Right lobe of liver (tissue), 4 donors: Measurements from ENCODE around the gene CHST11.

Experiments used
- POLR2A ChIP-seq: fragments of 450-650 bp; IDR thresholded peaks from one replicate; pipeline ENCODE4 v1.6.1; 2017; ENCODE audit warnings: antibody characterized with exemption, mild to moderate bottlenecking
- TF ChIP-seq, protein P1 (sequence below), 4 donors: fragments of 200-600 bp in 3 of 4; fragments of 450-650 bp in 1 of 4; IDR thresholded peaks; one replicate each; pipeline versions ENCODE4 v1.5.1 to v1.8.0; 2016 to 2022; ENCODE audit warnings: antibody characterized with exemption in 4 of 4, mild to moderate bottlenecking in 2 of 4
- donor health status: DM: no; HTN: no; CAD: no.
- donor health status: DM: no; HTN: no; CAD: no.
- donor health status: DM: no; HTN: yes; CAD: no.

DNA sequence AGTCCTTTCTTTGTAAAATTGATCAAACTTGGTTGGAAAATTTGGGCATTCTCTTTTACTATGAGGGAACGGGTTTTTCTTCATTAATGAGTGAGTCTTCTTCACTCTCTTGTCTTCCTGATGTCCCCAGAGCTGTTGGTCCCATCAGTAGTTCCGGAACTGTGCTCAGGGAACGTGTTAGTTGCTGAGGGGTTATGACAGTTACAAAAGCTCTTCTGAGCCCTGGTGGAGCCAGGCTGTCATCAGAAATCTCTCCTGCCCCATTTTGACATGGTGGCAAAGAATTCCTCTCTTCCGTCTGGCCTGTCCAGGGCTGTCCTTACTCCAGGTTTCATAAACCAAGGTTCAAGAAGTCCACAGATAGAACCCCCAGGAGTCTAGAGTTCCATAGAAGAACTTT is 292.8 kb downstream of the CHST11 start:
- no peak for TF ChIP-seq POLR2A
- TF ChIP-seq, protein P1, sequence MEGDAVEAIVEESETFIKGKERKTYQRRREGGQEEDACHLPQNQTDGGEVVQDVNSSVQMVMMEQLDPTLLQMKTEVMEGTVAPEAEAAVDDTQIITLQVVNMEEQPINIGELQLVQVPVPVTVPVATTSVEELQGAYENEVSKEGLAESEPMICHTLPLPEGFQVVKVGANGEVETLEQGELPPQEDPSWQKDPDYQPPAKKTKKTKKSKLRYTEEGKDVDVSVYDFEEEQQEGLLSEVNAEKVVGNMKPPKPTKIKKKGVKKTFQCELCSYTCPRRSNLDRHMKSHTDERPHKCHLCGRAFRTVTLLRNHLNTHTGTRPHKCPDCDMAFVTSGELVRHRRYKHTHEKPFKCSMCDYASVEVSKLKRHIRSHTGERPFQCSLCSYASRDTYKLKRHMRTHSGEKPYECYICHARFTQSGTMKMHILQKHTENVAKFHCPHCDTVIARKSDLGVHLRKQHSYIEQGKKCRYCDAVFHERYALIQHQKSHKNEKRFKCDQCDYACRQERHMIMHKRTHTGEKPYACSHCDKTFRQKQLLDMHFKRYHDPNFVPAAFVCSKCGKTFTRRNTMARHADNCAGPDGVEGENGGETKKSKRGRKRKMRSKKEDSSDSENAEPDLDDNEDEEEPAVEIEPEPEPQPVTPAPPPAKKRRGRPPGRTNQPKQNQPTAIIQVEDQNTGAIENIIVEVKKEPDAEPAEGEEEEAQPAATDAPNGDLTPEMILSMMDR (IDR thresholded peaks at IDR 0.05): no peak
